Neural cell (in vitro differentiated cells): ENCODE data around the gene SSBP2.

Experiments used
- EP300 ChIP-seq: fragments of 450-650 bp; conservative IDR thresholded peaks from 2 replicates; pipeline ENCODE4 v1.6.1; 2014; ENCODE audit warnings: antibody characterized with exemption, mild to moderate bottlenecking, moderate library complexity; ENCODE audit not compliant: poor library complexity, severe bottlenecking
- EZH2 ChIP-seq: fragments of 200-600, 300-800 bp; shearing (Covaris generic), sonication (generic); IDR thresholded peaks from 2 replicates; pipeline ENCODE4 v1.6.1; 2014; ENCODE audit warnings: antibody characterized with exemption, low read length, borderline replicate concordance, mild to moderate bottlenecking; ENCODE audit not compliant: insufficient read depth, poor library complexity, severe bottlenecking
- MXI1 ChIP-seq: fragments of 450-650 bp; conservative IDR thresholded peaks from 2 replicates; pipeline ENCODE4 v1.6.1; 2014; ENCODE audit warnings: antibody characterized with exemption, mild to moderate bottlenecking; ENCODE audit not compliant: poor library complexity, severe bottlenecking
- POLR2AphosphoS5 ChIP-seq: IDR thresholded peaks from 2 replicates; pipeline ENCODE4 v1.6.1; 2012
- RAD21 ChIP-seq: fragments of 450-650 bp; conservative IDR thresholded peaks from 2 replicates; pipeline ENCODE4 v1.6.1; 2014; ENCODE audit warnings: antibody characterized with exemption, mild to moderate bottlenecking, moderate library complexity
- SMC3 ChIP-seq: fragments of 450-650 bp; conservative IDR thresholded peaks from 2 replicates; pipeline ENCODE4 v1.6.1; 2014; ENCODE audit warnings: antibody characterized with exemption, mild to moderate bottlenecking, moderate library complexity; ENCODE audit not compliant: poor library complexity
- TAF1 ChIP-seq: IDR thresholded peaks from 2 replicates; pipeline ENCODE4 v1.6.1; 2012; ENCODE audit warnings: low read depth
- TF ChIP-seq, protein P1 (sequence below): fragments of 450-650 bp; IDR thresholded peaks from 2 replicates; pipeline ENCODE4 v1.5.1; 2014; ENCODE audit warnings: antibody characterized with exemption, mild to moderate bottlenecking, moderate library complexity; ENCODE audit not compliant: poor library complexity, severe bottlenecking
- TF ChIP-seq, protein P2 (sequence below): IDR thresholded peaks from 2 replicates; pipeline ENCODE4 v1.6.1; 2012; ENCODE audit warnings: borderline replicate concordance

DNA sequence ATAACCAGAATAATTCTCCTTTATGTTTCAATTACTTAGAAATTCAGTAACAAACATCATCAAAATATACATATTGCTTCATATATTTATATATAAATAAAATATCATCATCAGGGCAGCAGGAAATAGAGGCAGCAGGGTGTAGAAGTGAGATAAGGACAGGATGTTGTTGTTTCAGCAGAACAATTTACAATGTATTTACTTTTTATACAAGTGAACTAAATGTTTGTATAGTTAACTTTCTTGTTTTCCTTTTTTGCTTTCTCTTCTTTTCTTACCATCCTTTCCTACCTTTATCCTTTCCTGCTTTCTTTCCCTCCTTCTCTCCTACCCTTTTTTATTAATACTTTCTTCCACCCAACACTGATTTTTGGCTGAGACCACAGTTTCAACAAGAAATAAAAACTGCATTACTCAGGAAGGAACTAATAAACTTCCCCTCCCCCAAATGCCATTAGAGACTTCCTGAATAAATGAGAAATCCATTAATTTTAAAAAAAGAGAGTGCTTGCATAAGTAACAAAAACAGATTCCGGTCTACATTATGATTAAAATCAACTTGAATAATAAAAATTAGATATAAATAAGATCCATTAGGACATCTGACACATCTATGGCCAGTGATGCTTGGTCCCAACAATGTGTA lies 197.2 kb downstream of the SSBP2 start:
- no peak for TF ChIP-seq EP300
- TF ChIP-seq, protein P1, sequence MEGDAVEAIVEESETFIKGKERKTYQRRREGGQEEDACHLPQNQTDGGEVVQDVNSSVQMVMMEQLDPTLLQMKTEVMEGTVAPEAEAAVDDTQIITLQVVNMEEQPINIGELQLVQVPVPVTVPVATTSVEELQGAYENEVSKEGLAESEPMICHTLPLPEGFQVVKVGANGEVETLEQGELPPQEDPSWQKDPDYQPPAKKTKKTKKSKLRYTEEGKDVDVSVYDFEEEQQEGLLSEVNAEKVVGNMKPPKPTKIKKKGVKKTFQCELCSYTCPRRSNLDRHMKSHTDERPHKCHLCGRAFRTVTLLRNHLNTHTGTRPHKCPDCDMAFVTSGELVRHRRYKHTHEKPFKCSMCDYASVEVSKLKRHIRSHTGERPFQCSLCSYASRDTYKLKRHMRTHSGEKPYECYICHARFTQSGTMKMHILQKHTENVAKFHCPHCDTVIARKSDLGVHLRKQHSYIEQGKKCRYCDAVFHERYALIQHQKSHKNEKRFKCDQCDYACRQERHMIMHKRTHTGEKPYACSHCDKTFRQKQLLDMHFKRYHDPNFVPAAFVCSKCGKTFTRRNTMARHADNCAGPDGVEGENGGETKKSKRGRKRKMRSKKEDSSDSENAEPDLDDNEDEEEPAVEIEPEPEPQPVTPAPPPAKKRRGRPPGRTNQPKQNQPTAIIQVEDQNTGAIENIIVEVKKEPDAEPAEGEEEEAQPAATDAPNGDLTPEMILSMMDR, result no peak
- TF ChIP-seq POLR2AphosphoS5, result no peak
- TF ChIP-seq EZH2, result no peak
- no peak for TF ChIP-seq TAF1
- TF ChIP-seq, protein P2, sequence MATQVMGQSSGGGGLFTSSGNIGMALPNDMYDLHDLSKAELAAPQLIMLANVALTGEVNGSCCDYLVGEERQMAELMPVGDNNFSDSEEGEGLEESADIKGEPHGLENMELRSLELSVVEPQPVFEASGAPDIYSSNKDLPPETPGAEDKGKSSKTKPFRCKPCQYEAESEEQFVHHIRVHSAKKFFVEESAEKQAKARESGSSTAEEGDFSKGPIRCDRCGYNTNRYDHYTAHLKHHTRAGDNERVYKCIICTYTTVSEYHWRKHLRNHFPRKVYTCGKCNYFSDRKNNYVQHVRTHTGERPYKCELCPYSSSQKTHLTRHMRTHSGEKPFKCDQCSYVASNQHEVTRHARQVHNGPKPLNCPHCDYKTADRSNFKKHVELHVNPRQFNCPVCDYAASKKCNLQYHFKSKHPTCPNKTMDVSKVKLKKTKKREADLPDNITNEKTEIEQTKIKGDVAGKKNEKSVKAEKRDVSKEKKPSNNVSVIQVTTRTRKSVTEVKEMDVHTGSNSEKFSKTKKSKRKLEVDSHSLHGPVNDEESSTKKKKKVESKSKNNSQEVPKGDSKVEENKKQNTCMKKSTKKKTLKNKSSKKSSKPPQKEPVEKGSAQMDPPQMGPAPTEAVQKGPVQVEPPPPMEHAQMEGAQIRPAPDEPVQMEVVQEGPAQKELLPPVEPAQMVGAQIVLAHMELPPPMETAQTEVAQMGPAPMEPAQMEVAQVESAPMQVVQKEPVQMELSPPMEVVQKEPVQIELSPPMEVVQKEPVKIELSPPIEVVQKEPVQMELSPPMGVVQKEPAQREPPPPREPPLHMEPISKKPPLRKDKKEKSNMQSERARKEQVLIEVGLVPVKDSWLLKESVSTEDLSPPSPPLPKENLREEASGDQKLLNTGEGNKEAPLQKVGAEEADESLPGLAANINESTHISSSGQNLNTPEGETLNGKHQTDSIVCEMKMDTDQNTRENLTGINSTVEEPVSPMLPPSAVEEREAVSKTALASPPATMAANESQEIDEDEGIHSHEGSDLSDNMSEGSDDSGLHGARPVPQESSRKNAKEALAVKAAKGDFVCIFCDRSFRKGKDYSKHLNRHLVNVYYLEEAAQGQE, result no peak
- no peak for TF ChIP-seq MXI1
- TF ChIP-seq RAD21, result no peak
- no peak for TF ChIP-seq SMC3
